K562 (cell line): ENCODE measurements around the gene MYO1A.

Source experiments
- ARHGAP35 ChIP-seq: fragments of 450-650 bp; IDR thresholded peaks from 2 replicates; pipeline ENCODE4 v1.6.1; 2018; ENCODE audit not compliant: partially characterized antibody
- TF ChIP-seq, protein P1 (sequence below): fragments of 450-650 bp; IDR thresholded peaks from 2 replicates; pipeline ENCODE4 v1.6.1; 2016; ENCODE audit warnings: borderline replicate concordance

DNA sequence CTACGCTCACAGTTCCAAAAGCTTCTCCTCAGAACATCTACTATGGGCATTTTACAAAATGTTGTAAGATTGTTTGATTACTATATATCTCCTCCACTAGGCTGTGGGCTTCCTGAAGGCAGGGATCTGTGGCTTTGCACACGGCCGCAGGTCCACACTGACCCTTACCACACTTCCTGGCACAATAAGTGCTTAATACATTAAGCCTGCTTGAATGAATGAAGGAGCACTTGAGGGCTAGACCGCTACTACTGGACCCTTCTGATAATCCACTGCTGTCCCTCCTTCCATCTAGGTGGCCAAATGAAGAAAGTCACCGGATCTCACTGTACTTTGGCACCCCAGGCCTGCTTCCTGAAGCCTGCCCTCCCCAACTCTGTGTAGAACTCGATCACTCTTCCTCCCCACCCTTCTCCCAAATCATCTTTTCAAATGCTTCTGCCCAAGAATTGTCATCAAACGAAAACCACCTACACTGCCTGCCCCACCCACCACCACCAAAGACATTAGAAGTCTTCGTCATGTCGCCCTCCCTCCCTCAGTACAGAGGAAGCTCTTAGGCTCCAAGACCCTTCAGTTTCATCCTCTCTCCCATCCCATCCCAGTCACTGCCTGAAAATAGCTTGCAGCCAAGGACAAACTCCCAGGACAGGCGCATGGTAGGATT is 43.0 kb downstream of the MYO1A start:
- TF ChIP-seq, protein P1, sequence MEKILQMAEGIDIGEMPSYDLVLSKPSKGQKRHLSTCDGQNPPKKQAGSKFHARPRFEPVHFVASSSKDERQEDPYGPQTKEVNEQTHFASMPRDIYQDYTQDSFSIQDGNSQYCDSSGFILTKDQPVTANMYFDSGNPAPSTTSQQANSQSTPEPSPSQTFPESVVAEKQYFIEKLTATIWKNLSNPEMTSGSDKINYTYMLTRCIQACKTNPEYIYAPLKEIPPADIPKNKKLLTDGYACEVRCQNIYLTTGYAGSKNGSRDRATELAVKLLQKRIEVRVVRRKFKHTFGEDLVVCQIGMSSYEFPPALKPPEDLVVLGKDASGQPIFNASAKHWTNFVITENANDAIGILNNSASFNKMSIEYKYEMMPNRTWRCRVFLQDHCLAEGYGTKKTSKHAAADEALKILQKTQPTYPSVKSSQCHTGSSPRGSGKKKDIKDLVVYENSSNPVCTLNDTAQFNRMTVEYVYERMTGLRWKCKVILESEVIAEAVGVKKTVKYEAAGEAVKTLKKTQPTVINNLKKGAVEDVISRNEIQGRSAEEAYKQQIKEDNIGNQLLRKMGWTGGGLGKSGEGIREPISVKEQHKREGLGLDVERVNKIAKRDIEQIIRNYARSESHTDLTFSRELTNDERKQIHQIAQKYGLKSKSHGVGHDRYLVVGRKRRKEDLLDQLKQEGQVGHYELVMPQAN = no peak
- TF ChIP-seq ARHGAP35 = no peak
